Testis (tissue), 2 donors: Measurements from ENCODE around the gene PIP4K2A.

Experiments used
- CTCF ChIP-seq, 3 experiments: fragments of 450-650 bp in 2 of 3; fragments of 200-600 bp in 1 of 3; sonication (generic) in 1 of 3; IDR thresholded peaks; one replicate each; pipeline ENCODE4 v1.5.1; 2016 to 2019; ENCODE audit warnings: antibody characterized with exemption in 3 of 3, mild to moderate bottlenecking in 2 of 3, moderate library complexity in 1 of 3
- POLR2A ChIP-seq: fragments of 450-650 bp; IDR thresholded peaks from one replicate; pipeline ENCODE4 v1.6.1; 2017; ENCODE audit warnings: antibody characterized with exemption, mild to moderate bottlenecking, moderate library complexity

GRCh38 chr10:22491480-22491879 lies 222.9 kb downstream of the PIP4K2A start:
- TF ChIP-seq CTCF (IDR thresholded peaks at IDR 0.05) (no peak), POLR2A (no peak)
